ENCODE data around the gene SLC9A8.

SLC9A8 gene

GRCh38 chr20:49852522-49853080 is 40.0 kb downstream of the SLC9A8 start:
- H3K4me2 ChIP-seq (ENCODE audit: low read depth, low read length) = no peak overlapping the region
- H3K79me2 ChIP-seq (ENCODE audit: low read length) = no peaks in the 10 kb centered on the region
- no peaks in the 10 kb centered on the region for H3K4me1 ChIP-seq (ENCODE audit: low read length)
- no peaks in the 10 kb centered on the region for H3K36me3 ChIP-seq (replicated peaks; ENCODE audit: insufficient read depth, low read length)
- H3K27me3 ChIP-seq (replicated peaks; ENCODE audit: insufficient read depth, low read length) = no peaks in the 10 kb centered on the region
- TF ChIP-seq EZH2phosphoT487 (IDR thresholded peaks at IDR 0.05; ENCODE audit: low read length) (no peak), EZH2 (optimal IDR thresholded peaks at IDR 0.05; ENCODE audit: low read depth, low read length) (no peak), CTCF (IDR thresholded peaks at IDR 0.05; ENCODE audit: low read length) (no peak)
- no peak overlapping the region for H3K27ac ChIP-seq (ENCODE audit: low read length)
- no peak overlapping the region for H3K4me3 ChIP-seq (ENCODE audit: low read length)
- no peaks in the 10 kb centered on the region for H3K9me2 ChIP-seq (replicated peaks; ENCODE audit: insufficient read depth, low read length)
- H2AFZ ChIP-seq (ENCODE audit: low read length) = no peak overlapping the region
- no peaks in the 10 kb centered on the region for H3F3A ChIP-seq (ENCODE audit: insufficient read depth, low read length)
- no peaks in the 10 kb centered on the region for H4K20me1 ChIP-seq (ENCODE audit: insufficient read depth, low read length)
- no peak overlapping the region for H3K9ac ChIP-seq (ENCODE audit: low read length)
- DNase-seq = no peak
- no peaks in the 10 kb centered on the region for H3K9me3 ChIP-seq (replicated peaks; ENCODE audit: insufficient read depth, low read length)

DNA sequence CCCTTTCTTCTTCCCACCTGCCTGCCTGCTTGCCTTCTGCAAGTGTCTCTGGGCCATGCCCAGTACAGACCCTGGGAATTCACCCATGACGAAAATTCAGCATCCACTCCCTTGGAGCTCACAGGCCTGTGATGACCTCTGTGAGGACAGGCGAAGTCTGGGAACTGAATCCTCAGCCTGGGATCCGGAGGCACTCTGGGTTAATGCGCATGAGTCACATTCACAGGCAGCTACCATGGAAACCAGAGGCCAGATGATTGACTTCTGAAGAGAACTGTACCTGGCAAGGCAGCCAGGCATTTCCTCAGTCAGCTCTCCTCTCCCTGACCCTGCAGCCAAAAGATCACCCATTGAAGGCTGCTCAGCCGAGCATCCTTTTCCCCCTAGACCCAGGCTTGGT is 41.0 kb downstream of the SLC9A8 start:
- no peak overlapping the region for H3K4me2 ChIP-seq (ENCODE audit: low read depth, low read length)
- H3K4me1 ChIP-seq (ENCODE audit: low read length) = no peaks in the 10 kb centered on the region
- H4K20me1 ChIP-seq (ENCODE audit: insufficient read depth, low read length) = no peaks in the 10 kb centered on the region
- no peak for DNase-seq
- no peak overlapping the region for H3K9ac ChIP-seq (ENCODE audit: low read length)
- H3K9me2 ChIP-seq (replicated peaks; ENCODE audit: insufficient read depth, low read length) = no peaks in the 10 kb centered on the region
- H3K4me3 ChIP-seq (ENCODE audit: low read length) = no peak overlapping the region
- TF ChIP-seq CTCF (IDR thresholded peaks at IDR 0.05; ENCODE audit: low read length) = no peak
- TF ChIP-seq EZH2phosphoT487 (IDR thresholded peaks at IDR 0.05; ENCODE audit: low read length) = no peak
- TF ChIP-seq EZH2 (optimal IDR thresholded peaks at IDR 0.05; ENCODE audit: low read depth, low read length) = no peak
- no peaks in the 10 kb centered on the region for H3K27me3 ChIP-seq (replicated peaks; ENCODE audit: insufficient read depth, low read length)
- H3K27ac ChIP-seq (ENCODE audit: low read length) = no peak overlapping the region
- H2AFZ ChIP-seq (ENCODE audit: low read length) = no peak overlapping the region
- H3K9me3 ChIP-seq (replicated peaks; ENCODE audit: insufficient read depth, low read length) = no peaks in the 10 kb centered on the region
- no peaks in the 10 kb centered on the region for H3K36me3 ChIP-seq (replicated peaks; ENCODE audit: insufficient read depth, low read length)
- H3F3A ChIP-seq (ENCODE audit: insufficient read depth, low read length) = no peaks in the 10 kb centered on the region
- no peaks in the 10 kb centered on the region for H3K79me2 ChIP-seq (ENCODE audit: low read length)

GRCh38 chr20:49854190-49854875 is 41.7 kb downstream of the SLC9A8 start:
- TF ChIP-seq EZH2 (optimal IDR thresholded peaks at IDR 0.05; ENCODE audit: low read depth, low read length) (no peak), EZH2phosphoT487 (IDR thresholded peaks at IDR 0.05; ENCODE audit: low read length) (no peak), CTCF (IDR thresholded peaks at IDR 0.05; ENCODE audit: low read length) (no peak)
- Histone ChIP-seq H3K27ac (ENCODE audit: low read length) (no peak overlapping the region), H4K20me1 (ENCODE audit: insufficient read depth, low read length) (no peaks in the 10 kb centered on the region), H2AFZ (ENCODE audit: low read length) (no peak overlapping the region), H3K4me3 (ENCODE audit: low read length) (no peak overlapping the region), H3K27me3 (replicated peaks; ENCODE audit: insufficient read depth, low read length) (no peaks in the 10 kb centered on the region), H3K9me2 (replicated peaks; ENCODE audit: insufficient read depth, low read length) (no peaks in the 10 kb centered on the region), H3K4me1 (ENCODE audit: low read length) (no peaks in the 10 kb centered on the region), H3K36me3 (replicated peaks; ENCODE audit: insufficient read depth, low read length) (no peaks in the 10 kb centered on the region), H3K9ac (ENCODE audit: low read length) (no peak overlapping the region), H3K4me2 (ENCODE audit: low read depth, low read length) (no peak overlapping the region), H3K9me3 (replicated peaks; ENCODE audit: insufficient read depth, low read length) (no peaks in the 10 kb centered on the region), H3F3A (ENCODE audit: insufficient read depth, low read length) (no peaks in the 10 kb centered on the region), H3K79me2 (ENCODE audit: low read length) (no peaks in the 10 kb centered on the region)
- DNase-seq = no peak

All from MM.1S (cell line).